ENCODE results near the gene PTPN22.

PTPN22 gene

DNA sequence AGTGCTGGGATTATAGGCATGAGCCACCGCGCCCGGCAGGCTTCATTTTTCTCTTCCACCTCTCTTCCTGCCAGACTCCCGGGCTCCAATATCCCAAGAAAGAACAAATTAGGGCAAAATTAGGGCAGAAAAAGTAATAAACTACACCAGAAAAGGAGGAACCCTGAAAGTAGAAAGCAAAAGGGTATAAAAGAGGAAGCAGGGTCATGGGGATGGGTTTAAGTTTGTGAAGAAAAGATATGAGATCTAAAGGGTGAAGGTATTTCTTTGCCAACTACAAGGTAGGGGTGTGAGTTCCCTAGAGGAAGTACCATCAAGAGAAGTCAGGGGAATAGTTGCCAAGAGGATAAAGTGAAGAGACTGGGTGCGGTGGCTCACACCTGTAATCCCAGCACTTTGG, 9.9 kb downstream of the PTPN22 start:
- CTCF ChIA-PET = interaction anchor here (0.6 to 1.7 kb wide), 2 partner anchors 26 to 144 kb away, joined by 3 to 5 read pairs; no protein-coding TSS in a partner anchor
- POLR2A ChIA-PET = no interaction called here
- Histone ChIP-seq H3K4me3 (ENCODE audit: low read depth, low read length) (no peak overlapping the region), H3K9me3 (ENCODE audit: control insufficient read depth, insufficient read depth, low read depth, low read length) (no peaks in the 10 kb centered on the region), H3K36me3 (ENCODE audit: control insufficient read depth in 2 of 2, insufficient read depth in 1 of 2, low read length in 2 of 2) (no peaks in the 10 kb centered on the region), H3K27ac (ENCODE audit: extremely low read depth, low read depth, low read length) (no peak overlapping the region), H3K4me1 (ENCODE audit: control insufficient read depth, insufficient read depth, low read length) (no peaks in the 10 kb centered on the region)
- TF ChIP-seq GLIS2 (tag by site-specific recombination; IDR thresholded peaks at IDR 0.05) (no peak), BCL6B (tag by site-specific recombination; IDR thresholded peaks at IDR 0.05) (no peak), ZNF610 (tag by site-specific recombination; IDR thresholded peaks at IDR 0.05; ENCODE audit: borderline replicate concordance) (no peak), ZNF2 (tag by site-specific recombination; IDR thresholded peaks at IDR 0.05) (no peak)
- TF ChIP-seq, protein P1, sequence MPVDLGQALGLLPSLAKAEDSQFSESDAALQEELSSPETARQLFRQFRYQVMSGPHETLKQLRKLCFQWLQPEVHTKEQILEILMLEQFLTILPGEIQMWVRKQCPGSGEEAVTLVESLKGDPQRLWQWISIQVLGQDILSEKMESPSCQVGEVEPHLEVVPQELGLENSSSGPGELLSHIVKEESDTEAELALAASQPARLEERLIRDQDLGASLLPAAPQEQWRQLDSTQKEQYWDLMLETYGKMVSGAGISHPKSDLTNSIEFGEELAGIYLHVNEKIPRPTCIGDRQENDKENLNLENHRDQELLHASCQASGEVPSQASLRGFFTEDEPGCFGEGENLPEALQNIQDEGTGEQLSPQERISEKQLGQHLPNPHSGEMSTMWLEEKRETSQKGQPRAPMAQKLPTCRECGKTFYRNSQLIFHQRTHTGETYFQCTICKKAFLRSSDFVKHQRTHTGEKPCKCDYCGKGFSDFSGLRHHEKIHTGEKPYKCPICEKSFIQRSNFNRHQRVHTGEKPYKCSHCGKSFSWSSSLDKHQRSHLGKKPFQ (tag by site-specific recombination; IDR thresholded peaks at IDR 0.05) = no peak

DNA sequence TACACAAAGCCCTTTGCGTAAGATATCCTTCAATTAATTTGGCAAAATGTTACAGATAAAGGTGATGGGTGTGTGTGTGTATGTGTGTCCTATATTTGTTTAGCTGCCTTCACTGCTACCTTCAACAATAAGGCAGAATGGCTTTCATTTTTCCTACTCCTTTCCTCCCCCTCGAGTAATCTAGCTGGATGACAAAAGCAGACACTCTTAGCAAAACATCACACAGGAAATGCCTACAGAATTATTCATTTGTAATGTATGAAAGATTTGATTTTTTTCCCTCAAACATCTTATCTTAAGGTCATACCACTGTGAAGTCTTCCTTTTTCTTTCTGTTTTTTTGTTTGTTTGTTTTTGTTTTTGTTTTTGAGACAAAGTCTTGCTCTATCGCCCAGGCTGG, 10.6 kb downstream of the PTPN22 start:
- no peak overlapping the region for H3K4me3 ChIP-seq (ENCODE audit: low read depth, low read length)
- H3K9me3 ChIP-seq (ENCODE audit: control insufficient read depth, insufficient read depth, low read depth, low read length) = no peaks in the 10 kb centered on the region
- POLR2A ChIA-PET = no interaction called here
- H3K36me3 ChIP-seq (ENCODE audit: control insufficient read depth in 2 of 2, insufficient read depth in 1 of 2, low read length in 2 of 2) = no peaks in the 10 kb centered on the region
- CTCF ChIA-PET = interaction anchor here (0.7 to 1.3 kb wide), 2 partner anchors 26 to 296 kb away, joined by 3 read pairs; no protein-coding TSS in a partner anchor
- H3K4me1 ChIP-seq (ENCODE audit: control insufficient read depth, insufficient read depth, low read length) = no peaks in the 10 kb centered on the region
- TF ChIP-seq, protein P2, sequence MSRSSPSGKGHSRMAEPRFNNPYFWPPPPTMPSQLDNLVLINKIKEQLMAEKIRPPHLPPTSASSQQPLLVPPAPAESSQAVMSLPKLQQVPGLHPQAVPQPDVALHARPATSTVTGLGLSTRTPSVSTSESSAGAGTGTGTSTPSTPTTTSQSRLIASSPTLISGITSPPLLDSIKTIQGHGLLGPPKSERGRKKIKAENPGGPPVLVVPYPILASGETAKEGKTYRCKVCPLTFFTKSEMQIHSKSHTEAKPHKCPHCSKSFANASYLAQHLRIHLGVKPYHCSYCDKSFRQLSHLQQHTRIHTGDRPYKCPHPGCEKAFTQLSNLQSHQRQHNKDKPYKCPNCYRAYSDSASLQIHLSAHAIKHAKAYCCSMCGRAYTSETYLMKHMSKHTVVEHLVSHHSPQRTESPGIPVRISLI (tag by site-specific recombination; IDR thresholded peaks at IDR 0.05) = no peak
- no peak for TF ChIP-seq KLF9 (tag by site-specific recombination; IDR thresholded peaks at IDR 0.05; ENCODE audit: low read depth)
- TF ChIP-seq, protein P3, sequence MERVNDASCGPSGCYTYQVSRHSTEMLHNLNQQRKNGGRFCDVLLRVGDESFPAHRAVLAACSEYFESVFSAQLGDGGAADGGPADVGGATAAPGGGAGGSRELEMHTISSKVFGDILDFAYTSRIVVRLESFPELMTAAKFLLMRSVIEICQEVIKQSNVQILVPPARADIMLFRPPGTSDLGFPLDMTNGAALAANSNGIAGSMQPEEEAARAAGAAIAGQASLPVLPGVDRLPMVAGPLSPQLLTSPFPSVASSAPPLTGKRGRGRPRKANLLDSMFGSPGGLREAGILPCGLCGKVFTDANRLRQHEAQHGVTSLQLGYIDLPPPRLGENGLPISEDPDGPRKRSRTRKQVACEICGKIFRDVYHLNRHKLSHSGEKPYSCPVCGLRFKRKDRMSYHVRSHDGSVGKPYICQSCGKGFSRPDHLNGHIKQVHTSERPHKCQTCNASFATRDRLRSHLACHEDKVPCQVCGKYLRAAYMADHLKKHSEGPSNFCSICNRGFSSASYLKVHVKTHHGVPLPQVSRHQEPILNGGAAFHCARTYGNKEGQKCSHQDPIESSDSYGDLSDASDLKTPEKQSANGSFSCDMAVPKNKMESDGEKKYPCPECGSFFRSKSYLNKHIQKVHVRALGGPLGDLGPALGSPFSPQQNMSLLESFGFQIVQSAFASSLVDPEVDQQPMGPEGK (tag by site-specific recombination; IDR thresholded peaks at IDR 0.05) = no peak
- no peak for TF ChIP-seq ZNF48 (tag by site-specific recombination; IDR thresholded peaks at IDR 0.05)
- TF ChIP-seq, protein P4, sequence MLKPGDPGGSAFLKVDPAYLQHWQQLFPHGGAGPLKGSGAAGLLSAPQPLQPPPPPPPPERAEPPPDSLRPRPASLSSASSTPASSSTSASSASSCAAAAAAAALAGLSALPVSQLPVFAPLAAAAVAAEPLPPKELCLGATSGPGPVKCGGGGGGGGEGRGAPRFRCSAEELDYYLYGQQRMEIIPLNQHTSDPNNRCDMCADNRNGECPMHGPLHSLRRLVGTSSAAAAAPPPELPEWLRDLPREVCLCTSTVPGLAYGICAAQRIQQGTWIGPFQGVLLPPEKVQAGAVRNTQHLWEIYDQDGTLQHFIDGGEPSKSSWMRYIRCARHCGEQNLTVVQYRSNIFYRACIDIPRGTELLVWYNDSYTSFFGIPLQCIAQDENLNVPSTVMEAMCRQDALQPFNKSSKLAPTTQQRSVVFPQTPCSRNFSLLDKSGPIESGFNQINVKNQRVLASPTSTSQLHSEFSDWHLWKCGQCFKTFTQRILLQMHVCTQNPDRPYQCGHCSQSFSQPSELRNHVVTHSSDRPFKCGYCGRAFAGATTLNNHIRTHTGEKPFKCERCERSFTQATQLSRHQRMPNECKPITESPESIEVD (tag by site-specific recombination; IDR thresholded peaks at IDR 0.05) = no peak
- TF ChIP-seq, protein P5, sequence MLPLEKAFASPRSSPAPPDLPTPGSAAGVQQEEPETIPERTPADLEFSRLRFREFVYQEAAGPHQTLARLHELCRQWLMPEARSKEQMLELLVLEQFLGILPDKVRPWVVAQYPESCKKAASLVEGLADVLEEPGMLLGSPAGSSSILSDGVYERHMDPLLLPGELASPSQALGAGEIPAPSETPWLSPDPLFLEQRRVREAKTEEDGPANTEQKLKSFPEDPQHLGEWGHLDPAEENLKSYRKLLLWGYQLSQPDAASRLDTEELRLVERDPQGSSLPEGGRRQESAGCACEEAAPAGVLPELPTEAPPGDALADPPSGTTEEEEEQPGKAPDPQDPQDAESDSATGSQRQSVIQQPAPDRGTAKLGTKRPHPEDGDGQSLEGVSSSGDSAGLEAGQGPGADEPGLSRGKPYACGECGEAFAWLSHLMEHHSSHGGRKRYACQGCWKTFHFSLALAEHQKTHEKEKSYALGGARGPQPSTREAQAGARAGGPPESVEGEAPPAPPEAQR (tag by site-specific recombination; IDR thresholded peaks at IDR 0.05) = no peak
- no peak for TF ChIP-seq ZNF707 (tag by site-specific recombination; IDR thresholded peaks at IDR 0.05)
- TF ChIP-seq ZIC2 (tag by site-specific recombination; IDR thresholded peaks at IDR 0.05) = no peak
- no peak for TF ChIP-seq ZNF514 (tag by site-specific recombination; IDR thresholded peaks at IDR 0.05)
- no peak for TF ChIP-seq ZNF214 (tag by site-specific recombination; IDR thresholded peaks at IDR 0.05; ENCODE audit: borderline replicate concordance)
- no peak for TF ChIP-seq PRDM10 (tag by site-specific recombination; IDR thresholded peaks at IDR 0.05)
- no peak for TF ChIP-seq ZNF155 (tag by site-specific recombination; IDR thresholded peaks at IDR 0.05)
- H3K27ac ChIP-seq (ENCODE audit: extremely low read depth, low read depth, low read length) = no peak overlapping the region
